AG04449 (cell line): Measurements from ENCODE around the gene APBA2.

Source experiments
- CTCF ChIA-PET: fragments of 350-600 bp; formaldehyde crosslinking; extraction: SDS; loops from one replicate; lab custom pipeline; 2021; ENCODE audit warnings: antibody characterized with exemption; lab: Yijun Ruan, JAX
- POLR2A ChIA-PET: fragments of 400-600, 350-600 bp; formaldehyde crosslinking; extraction: SDS; loops from one replicate; lab custom pipeline; 2020; ENCODE audit warnings: antibody characterized with exemption, inconsistent platforms; lab: Yijun Ruan, JAX
- DNase-seq: peaks from one replicate; pipeline ENCODE4 v3.0.0-alpha.2; 2010; ENCODE audit warnings: low read depth, low spot score
- H3K4me3 ChIP-seq: 2 replicates; pipeline ENCODE4 v1.5.1; 2011; ENCODE audit warnings: low read depth, mild to moderate bottlenecking, control low read depth, low read length
- TF ChIP-seq, protein P1 (sequence below): IDR thresholded peaks from one replicate; pipeline ENCODE4 v1.5.1; 2011; ENCODE audit warnings: mild to moderate bottlenecking, moderate library complexity, low read length, control low read depth, inconsistent platforms; ENCODE audit not compliant: insufficient read depth; ENCODE audit errors: missing control alignments

APBA2 gene

GRCh38 chr15:29143293-29143692, 257.5 kb downstream of the APBA2 start:
- CTCF ChIA-PET = interaction anchor here (1.0 kb wide), 1 partner anchor 18 kb away, joined by 3 read pairs; no protein-coding TSS in a partner anchor
- TF ChIP-seq, protein P1, sequence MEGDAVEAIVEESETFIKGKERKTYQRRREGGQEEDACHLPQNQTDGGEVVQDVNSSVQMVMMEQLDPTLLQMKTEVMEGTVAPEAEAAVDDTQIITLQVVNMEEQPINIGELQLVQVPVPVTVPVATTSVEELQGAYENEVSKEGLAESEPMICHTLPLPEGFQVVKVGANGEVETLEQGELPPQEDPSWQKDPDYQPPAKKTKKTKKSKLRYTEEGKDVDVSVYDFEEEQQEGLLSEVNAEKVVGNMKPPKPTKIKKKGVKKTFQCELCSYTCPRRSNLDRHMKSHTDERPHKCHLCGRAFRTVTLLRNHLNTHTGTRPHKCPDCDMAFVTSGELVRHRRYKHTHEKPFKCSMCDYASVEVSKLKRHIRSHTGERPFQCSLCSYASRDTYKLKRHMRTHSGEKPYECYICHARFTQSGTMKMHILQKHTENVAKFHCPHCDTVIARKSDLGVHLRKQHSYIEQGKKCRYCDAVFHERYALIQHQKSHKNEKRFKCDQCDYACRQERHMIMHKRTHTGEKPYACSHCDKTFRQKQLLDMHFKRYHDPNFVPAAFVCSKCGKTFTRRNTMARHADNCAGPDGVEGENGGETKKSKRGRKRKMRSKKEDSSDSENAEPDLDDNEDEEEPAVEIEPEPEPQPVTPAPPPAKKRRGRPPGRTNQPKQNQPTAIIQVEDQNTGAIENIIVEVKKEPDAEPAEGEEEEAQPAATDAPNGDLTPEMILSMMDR = no peak
- DNase-seq = no peak
- H3K4me3 ChIP-seq = no peak overlapping the region
- POLR2A ChIA-PET = no interaction called here

GRCh38 chr15:29143909-29144635, 258.3 kb downstream of the APBA2 start:
- DNase-seq = peak; percentile 55
- POLR2A ChIA-PET = no interaction called here
- TF ChIP-seq, protein P1 = no peak
- H3K4me3 ChIP-seq = no peak overlapping the region
- CTCF ChIA-PET = interaction anchor here (1.0 kb wide), 1 partner anchor 19 kb away, joined by 3 read pairs; no protein-coding TSS in a partner anchor

DNA sequence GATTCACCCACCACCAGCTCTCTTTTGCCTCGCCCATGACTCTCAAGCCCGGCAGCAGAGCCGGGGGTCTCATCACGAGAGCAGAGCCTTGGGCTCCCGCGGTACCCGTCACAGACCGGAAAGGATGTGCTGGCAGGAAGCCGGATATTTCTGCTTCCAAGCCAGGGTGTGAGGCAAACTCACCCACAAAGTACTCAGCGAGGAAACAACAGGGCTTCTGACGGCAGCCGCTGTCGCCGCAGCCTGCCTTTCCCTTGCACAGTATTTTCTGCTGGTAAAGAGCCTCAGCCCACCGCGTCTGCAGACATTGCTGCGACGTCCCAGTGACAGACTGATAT, 263.9 kb downstream of the APBA2 start:
- DNase-seq = no peak
- no peak overlapping the region for H3K4me3 ChIP-seq
- ChIA-PET CTCF (interaction anchor here (2.1 kb wide), 1 partner anchor 10 kb away, joined by 6 read pairs; no protein-coding TSS in a partner anchor), POLR2A (no interaction called here)
- TF ChIP-seq, protein P1 = no peak

DNA sequence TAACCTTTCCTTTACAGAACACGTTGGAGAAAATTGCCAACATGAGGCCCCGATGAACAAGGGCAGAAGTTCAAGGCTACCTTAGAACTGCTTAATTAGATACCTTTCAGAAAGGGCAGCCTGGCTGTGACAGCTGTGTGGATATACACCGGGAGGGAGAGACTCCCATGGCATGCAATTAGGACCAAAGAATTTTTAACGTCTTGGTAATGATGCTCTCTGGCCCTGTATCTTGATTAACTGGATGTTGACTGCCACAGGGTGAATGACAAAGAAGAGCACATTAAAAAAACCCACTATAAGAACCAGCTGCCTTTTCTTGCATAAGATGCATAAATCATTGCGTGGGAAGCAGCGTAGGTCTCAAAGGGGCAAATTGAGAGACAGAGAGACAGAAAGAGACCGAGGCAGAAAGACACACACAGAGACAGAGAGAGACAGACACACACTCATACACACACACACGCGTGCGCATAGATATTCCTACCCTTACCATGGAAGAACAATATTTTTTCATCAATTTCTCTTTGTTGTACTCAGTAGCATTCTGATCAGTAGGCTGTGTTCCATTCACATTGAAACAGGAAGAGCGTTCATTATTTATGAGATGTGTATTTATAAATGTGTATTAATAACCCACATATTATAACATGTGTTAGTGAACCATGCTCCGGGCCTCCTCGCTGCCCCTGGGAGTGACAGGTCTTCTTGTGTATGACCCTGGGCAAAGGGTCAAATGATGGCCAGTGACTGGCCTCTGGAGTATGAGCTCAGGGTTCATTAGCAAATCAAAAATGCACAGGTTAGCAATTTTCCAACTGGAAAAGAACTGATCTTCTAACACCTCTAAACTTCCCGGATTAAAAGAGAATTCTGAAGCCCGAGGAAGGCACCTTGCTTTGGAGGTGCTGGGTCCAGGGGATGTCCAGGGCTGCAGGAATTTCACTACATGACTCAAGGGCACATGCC, 265.0 kb downstream of the APBA2 start:
- ChIA-PET CTCF (no interaction called here), POLR2A (no interaction called here)
- no peak overlapping the region for H3K4me3 ChIP-seq
- TF ChIP-seq, protein P1 = no peak
- DNase-seq = no peak

DNA sequence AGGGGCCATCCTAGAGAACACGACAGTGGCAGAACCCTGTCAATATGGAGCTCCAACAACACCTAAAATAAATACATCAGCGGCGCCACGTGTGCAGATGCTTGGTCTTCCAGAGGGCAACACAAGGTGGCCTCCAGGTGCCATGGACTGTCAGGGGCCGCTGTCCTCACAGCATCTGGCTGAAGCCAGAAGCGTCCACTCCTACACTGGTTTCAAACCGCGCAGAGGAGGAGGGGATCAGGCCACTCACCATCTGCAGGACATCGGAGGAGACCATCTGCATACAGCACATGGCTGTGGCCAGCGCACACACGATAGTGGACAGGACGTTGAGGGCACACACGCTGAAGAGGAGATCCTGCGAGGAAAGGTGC, 265.7 kb downstream of the APBA2 start:
- H3K4me3 ChIP-seq = no peak overlapping the region
- ChIA-PET CTCF (no interaction called here), POLR2A (no interaction called here)
- TF ChIP-seq, protein P1 = no peak
- no peak for DNase-seq

- POLR2A ChIA-PET = no interaction called here
- TF ChIP-seq, protein P1 = no peak
- CTCF ChIA-PET = no interaction called here
- no peak overlapping the region for H3K4me3 ChIP-seq
- no peak for DNase-seq
Observed at GRCh38 chr15:29156521-29156920, 270.7 kb downstream of the APBA2 start.
